Body of pancreas (tissue), 4 donors: ENCODE measurements around the gene TFAP2A.

Experiments used
- CTCF ChIP-seq, 7 experiments: fragments of 450-650 bp in 4 of 7; fragments of 200-600 bp in 3 of 7; sonication (generic) in 3 of 7; IDR thresholded peaks; one replicate each; pipeline ENCODE4 v1.5.1; 2016 to 2019; ENCODE audit warnings: antibody characterized with exemption in 7 of 7
- POLR2A ChIP-seq, 3 donors: fragments of 450-650 bp; IDR thresholded peaks; one replicate each; pipeline ENCODE4 v1.6.1; 2016; ENCODE audit warnings: antibody characterized with exemption in 3 of 3, mild to moderate bottlenecking in 2 of 3

GRCh38 chr6:10386220-10386619 is 28.7 kb downstream of the TFAP2A start:
- TF ChIP-seq CTCF (IDR thresholded peaks at IDR 0.05) (no peak), POLR2A (IDR thresholded peaks at IDR 0.05) (no peak)
